ENCODE data around the gene LEO1. TPM values are rescaled to one million over a fixed set of nuclear protein-coding genes. Genes with fewer than 3 reads are reported as not detected.

LEO1 gene
- total RNA-seq, 1 experiment from 2014 or later, result 15.1 TPM

DNA sequence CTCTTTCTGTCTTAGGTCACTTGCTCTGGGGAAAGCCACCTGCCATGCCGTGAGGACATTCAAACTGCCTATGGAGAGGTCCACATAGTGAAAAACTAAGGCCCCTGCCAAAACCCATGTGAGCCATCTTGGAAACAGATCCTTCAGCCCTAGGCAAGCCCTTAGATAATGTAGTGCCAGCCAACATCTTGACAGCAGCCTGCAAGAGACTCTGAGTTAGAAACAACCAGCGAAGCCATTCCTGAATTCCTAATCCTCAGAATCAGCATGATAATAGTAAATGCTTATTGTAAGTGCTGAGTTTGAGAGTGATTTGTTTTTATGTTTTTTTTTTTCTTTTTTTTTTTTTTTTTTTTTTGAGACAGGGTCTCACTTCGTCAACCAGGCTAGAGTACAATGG, 40.6 kb downstream of the LEO1 start:
- DNase-seq, result no peak
- H3K4me3 ChIP-seq (ENCODE audit: insufficient read depth, low read depth, low read length), result no peak overlapping the region
- H3K36me3 ChIP-seq (replicated peaks; ENCODE audit: control insufficient read depth, insufficient read depth, low read length), result no peaks in the 10 kb centered on the region
- no peaks in the 10 kb centered on the region for H3K27me3 ChIP-seq (ENCODE audit: control insufficient read depth, insufficient read depth, low read length)

GRCh38 chr15:51926809-51927208, 44.8 kb downstream of the LEO1 start:
- Histone ChIP-seq H3K36me3 (replicated peaks; ENCODE audit: control insufficient read depth, insufficient read depth, low read length) (no peaks in the 10 kb centered on the region; the same call in 1 of the 2 replicates), H3K4me3 (ENCODE audit: insufficient read depth, low read depth, low read length) (no peak overlapping the region), H3K27me3 (ENCODE audit: control insufficient read depth, insufficient read depth, low read length) (no peaks in the 10 kb centered on the region)
- no peak for DNase-seq

DNA sequence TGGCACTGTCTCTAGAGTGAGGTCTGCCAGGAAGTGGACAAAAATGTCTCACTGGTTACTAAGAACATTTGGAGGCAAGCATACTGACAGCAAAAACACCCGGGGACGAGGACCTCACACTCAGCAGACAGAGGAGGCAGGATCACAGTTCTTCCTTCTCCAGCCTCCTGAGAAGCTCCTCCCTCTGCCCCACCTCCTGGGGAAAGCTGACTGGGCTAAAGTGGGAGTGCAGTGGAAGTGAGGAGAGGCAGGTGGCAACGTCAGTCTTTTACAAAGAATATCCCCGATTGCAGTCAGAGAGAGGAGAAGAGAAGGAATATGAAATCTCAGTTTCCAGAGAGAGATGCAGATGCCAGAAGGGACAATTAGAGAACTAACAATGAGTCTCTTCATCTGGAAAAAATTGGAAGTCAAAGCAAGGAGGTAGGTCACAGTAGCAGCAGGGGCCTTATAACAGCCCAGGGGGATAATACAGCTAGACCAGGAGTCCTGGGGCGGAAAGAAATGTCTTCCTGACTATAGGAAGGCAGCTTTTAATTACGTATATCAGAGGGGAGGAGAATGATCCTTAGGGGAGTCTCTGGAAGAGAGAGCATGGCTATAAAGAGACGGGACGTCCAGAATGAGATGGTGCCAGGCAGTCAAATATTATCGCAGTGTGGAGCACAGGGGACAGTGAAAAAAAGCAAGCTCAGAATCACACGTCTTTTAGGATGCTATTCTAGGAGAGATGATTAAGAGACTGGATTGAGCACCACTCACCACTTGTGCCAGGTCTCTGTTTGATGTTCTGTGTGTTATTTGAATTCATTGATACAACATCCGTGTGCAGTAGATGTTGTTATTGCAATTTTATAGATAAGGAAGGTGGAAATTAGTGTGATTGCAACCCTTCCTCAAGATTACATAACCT, 47.2 kb downstream of the LEO1 start:
- no peak overlapping the region for H3K4me3 ChIP-seq (ENCODE audit: insufficient read depth, low read depth, low read length)
- DNase-seq, result peak; percentile 43
- H3K36me3 ChIP-seq (replicated peaks; ENCODE audit: control insufficient read depth, insufficient read depth, low read length), result no peaks in the 10 kb centered on the region; the same call in 1 of the 2 replicates
- no peaks in the 10 kb centered on the region for H3K27me3 ChIP-seq (ENCODE audit: control insufficient read depth, insufficient read depth, low read length)

GRCh38 chr15:51917493-51917892, 54.1 kb downstream of the LEO1 start:
- H3K36me3 ChIP-seq (replicated peaks; ENCODE audit: control insufficient read depth, insufficient read depth, low read length), result no peaks in the 10 kb centered on the region; the same call in none of the 2 replicates
- peak; percentile 55 for DNase-seq
- no peak overlapping the region for H3K4me3 ChIP-seq (ENCODE audit: insufficient read depth, low read depth, low read length)
- no peaks in the 10 kb centered on the region for H3K27me3 ChIP-seq (ENCODE audit: control insufficient read depth, insufficient read depth, low read length)

DNA sequence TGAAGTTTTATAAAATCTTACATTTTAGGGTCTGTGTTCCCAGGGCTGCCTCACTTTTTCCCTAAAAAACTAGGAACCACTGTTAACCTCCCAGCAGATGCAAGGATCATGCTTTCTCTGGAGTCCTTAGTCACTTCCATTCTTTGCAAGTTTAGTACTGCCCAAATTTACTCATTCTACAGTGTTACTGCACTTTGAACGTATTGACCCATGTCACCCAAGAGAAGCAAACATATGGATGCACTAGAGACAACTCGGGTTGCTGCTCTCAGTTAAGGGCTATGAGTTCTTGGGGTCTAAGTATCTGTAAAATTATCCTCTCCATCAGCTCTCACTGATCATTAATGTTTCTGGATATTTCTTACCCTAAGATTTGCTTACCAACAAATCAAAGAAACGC, 59.0 kb downstream of the LEO1 start:
- H3K36me3 ChIP-seq (replicated peaks; ENCODE audit: control insufficient read depth, insufficient read depth, low read length), result peaks cover 2% of the 10 kb centered on the region; the same call in 1 of the 2 replicates
- no peaks in the 10 kb centered on the region for H3K27me3 ChIP-seq (ENCODE audit: control insufficient read depth, insufficient read depth, low read length)
- DNase-seq, result no peak

GRCh38 chr15:51909584-51909983, 62.0 kb downstream of the LEO1 start:
- H3K36me3 ChIP-seq (replicated peaks; ENCODE audit: control insufficient read depth, insufficient read depth, low read length), result peaks cover 2% of the 10 kb centered on the region; the same call in 1 of the 2 replicates
- no peak for DNase-seq
- H3K4me3 ChIP-seq (ENCODE audit: insufficient read depth, low read depth, low read length), result no peak overlapping the region
- no peaks in the 10 kb centered on the region for H3K27me3 ChIP-seq (ENCODE audit: control insufficient read depth, insufficient read depth, low read length)

More for the DNA sequence above, 59.0 kb downstream of the LEO1 start:
- no peak overlapping the region for H3K4me3 ChIP-seq (ENCODE audit: insufficient read depth, low read depth, low read length)

DNA sequence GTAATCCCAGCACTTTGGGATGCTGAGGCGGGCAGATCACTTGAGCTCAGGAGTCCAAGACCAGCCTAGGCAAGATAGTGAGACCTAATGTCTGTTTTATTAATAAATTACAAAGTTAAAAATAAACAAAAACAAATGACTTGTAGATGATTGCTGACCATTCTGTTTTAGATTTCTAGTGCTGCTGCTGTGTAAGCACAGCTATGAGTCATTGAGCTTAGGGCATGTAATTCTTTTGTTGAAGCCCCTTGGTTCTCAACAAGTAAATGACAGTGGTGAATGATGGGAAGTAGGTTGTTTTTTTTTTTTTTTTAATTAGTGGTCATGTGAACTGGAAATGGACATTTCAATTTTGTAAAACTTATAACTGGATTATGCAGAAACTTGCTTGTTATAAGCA, 63.3 kb downstream of the LEO1 start:
- Histone ChIP-seq H3K27me3 (ENCODE audit: control insufficient read depth, insufficient read depth, low read length) (no peaks in the 10 kb centered on the region), H3K36me3 (replicated peaks; ENCODE audit: control insufficient read depth, insufficient read depth, low read length) (peaks cover 2% of the 10 kb centered on the region; the same call in 1 of the 2 replicates), H3K4me3 (ENCODE audit: insufficient read depth, low read depth, low read length) (no peak overlapping the region)
- no peak for DNase-seq

DNA sequence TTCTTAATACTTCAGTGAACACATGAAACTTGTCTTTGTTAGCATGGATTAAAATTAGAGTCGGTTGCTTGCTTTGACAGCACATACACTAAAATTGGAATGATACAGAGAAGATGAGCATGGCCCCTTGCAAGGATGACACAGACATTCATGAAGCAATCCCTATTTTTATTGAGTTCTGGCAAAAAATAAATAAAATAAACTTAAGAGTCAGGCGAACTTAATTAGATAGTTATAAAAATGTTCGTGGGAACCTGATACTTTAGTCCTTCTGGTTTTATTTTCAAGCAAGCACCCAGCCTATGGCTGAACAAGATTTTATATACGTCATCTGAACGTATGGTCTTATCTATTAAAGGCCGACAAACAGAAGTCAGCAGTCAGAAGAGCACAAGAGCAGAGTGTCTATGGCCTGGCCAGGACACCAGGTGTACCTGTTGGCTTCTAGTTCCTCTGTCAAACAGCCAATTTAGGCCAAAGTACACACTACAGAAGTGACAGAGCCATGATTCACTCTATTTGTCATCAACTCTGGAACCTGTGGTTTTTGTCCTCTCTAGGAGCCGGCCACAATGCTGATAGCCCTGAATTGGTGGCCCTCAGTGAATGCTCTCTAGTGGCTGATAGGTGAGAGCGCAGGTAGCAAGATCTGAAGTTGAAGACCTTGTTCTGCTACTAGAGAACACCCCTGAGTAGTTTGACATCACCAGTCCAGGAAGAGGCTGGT, 64.3 kb downstream of the LEO1 start:
- peak; percentile 39 for DNase-seq
- Histone ChIP-seq H3K36me3 (replicated peaks; ENCODE audit: control insufficient read depth, insufficient read depth, low read length) (peaks cover 2% of the 10 kb centered on the region; the same call in 1 of the 2 replicates), H3K27me3 (ENCODE audit: control insufficient read depth, insufficient read depth, low read length) (no peaks in the 10 kb centered on the region), H3K4me3 (ENCODE audit: insufficient read depth, low read depth, low read length) (no peak overlapping the region)

GRCh38 chr15:51904931-51905330, 66.6 kb downstream of the LEO1 start:
- Histone ChIP-seq H3K27me3 (ENCODE audit: control insufficient read depth, insufficient read depth, low read length) (no peaks in the 10 kb centered on the region), H3K36me3 (replicated peaks; ENCODE audit: control insufficient read depth, insufficient read depth, low read length) (peaks cover 2% of the 10 kb centered on the region; the same call in 1 of the 2 replicates), H3K4me3 (ENCODE audit: insufficient read depth, low read depth, low read length) (no peak overlapping the region)
- DNase-seq, result no peak

GRCh38 chr15:51904421-51904820, 67.2 kb downstream of the LEO1 start:
- Histone ChIP-seq H3K4me3 (ENCODE audit: insufficient read depth, low read depth, low read length) (no peak overlapping the region), H3K36me3 (replicated peaks; ENCODE audit: control insufficient read depth, insufficient read depth, low read length) (peaks cover 2% of the 10 kb centered on the region; the same call in 1 of the 2 replicates), H3K27me3 (ENCODE audit: control insufficient read depth, insufficient read depth, low read length) (no peaks in the 10 kb centered on the region)
- no peak for DNase-seq

- Histone ChIP-seq H3K4me3 (ENCODE audit: insufficient read depth, low read depth, low read length) (no peak overlapping the region), H3K27me3 (ENCODE audit: control insufficient read depth, insufficient read depth, low read length) (no peaks in the 10 kb centered on the region), H3K36me3 (replicated peaks; ENCODE audit: control insufficient read depth, insufficient read depth, low read length) (no peaks in the 10 kb centered on the region)
- no peak for DNase-seq
These were observed 82.1 kb downstream of the LEO1 start for GRCh38 chr15:51889486-51889885.

DNA sequence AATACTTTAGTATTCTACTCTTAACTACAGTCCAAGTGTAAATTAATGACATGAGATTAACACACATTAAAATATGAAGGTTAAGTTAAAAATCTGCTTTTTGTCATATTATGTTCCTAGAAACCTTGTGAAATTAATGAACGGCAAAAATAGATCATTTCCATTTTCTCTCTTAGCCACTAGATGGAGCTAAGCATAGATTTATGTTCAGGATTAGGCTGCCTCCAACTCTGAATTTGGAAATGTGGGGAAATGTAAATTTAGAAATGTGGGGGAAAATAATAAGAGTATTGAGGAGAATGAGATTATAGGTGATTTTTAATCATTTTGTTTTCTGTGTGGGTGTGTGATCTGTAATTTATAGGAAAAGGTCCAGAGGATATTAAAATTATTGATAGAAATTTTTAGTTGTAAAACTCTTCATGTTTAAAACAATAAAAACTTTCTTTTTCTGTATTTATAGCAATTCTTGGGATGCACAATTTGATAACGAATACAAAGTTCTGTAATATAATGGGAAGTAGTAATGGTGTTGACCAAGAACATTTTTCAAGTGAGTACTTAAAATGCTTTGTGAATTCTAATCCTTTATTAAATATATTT, 82.9 kb downstream of the LEO1 start:
- Histone ChIP-seq H3K27me3 (ENCODE audit: control insufficient read depth, insufficient read depth, low read length) (no peaks in the 10 kb centered on the region), H3K4me3 (ENCODE audit: insufficient read depth, low read depth, low read length) (no peak overlapping the region), H3K36me3 (replicated peaks; ENCODE audit: control insufficient read depth, insufficient read depth, low read length) (no peaks in the 10 kb centered on the region)
- DNase-seq, result peak; percentile 56
